Neural progenitor cell (in vitro differentiated cells): ENCODE results near the gene FREM2. TPM values are rescaled to one million over a fixed set of nuclear protein-coding genes. Genes with fewer than 3 reads are reported as not detected.

Experiments used
- DNase-seq: peaks from one replicate; pipeline ENCODE4 v3.0.0-alpha.2; 2016; ENCODE audit warnings: low spot score
- H2AFZ ChIP-seq: fragments of 200-600 bp; sonication (generic); replicated peaks from 2 replicates; pipeline ENCODE4 v1.6.1; 2016; ENCODE audit warnings: antibody characterized with exemption
- H3F3A ChIP-seq: fragments of 200-600 bp; sonication (generic); 2 replicates; pipeline ENCODE4 v1.6.1; 2016; ENCODE audit warnings: antibody characterized with exemption, low read depth
- H3K27ac ChIP-seq: fragments of 200-600 bp; sonication (generic); 2 replicates; pipeline ENCODE4 v1.5.1; 2016; ENCODE audit warnings: mild to moderate bottlenecking
- H3K27me3 ChIP-seq: fragments of 200-600 bp; sonication (generic); 2 replicates; pipeline ENCODE4 v1.6.1; 2016; ENCODE audit warnings: mild to moderate bottlenecking, moderate library complexity
- H3K36me3 ChIP-seq: fragments of 200-600 bp; sonication (generic); 2 replicates; pipeline ENCODE4 v1.5.1; 2016
- H3K4me1 ChIP-seq: fragments of 200-600 bp; sonication (generic); 2 replicates; pipeline ENCODE4 v1.6.1; 2016; ENCODE audit warnings: mixed run types
- H3K4me2 ChIP-seq: fragments of 200-600 bp; sonication (generic); 2 replicates; pipeline ENCODE4 v1.6.1; 2016
- H3K4me3 ChIP-seq: fragments of 200-600 bp; sonication (generic); 2 replicates; pipeline ENCODE4 v1.5.1; 2016
- H3K79me2 ChIP-seq: fragments of 200-600 bp; sonication (generic); 2 replicates; pipeline ENCODE4 v1.6.1; 2016; ENCODE audit warnings: low read depth
- H3K9ac ChIP-seq: fragments of 200-600 bp; sonication (generic); 2 replicates; pipeline ENCODE4 v1.6.1; 2016
- H3K9me3 ChIP-seq: fragments of 200-600 bp; sonication (generic); 2 replicates; pipeline ENCODE4 v1.5.1; 2016; ENCODE audit warnings: low read depth
- H4K20me1 ChIP-seq: fragments of 200-600 bp; sonication (generic); 2 replicates; pipeline ENCODE4 v1.6.1; 2016; ENCODE audit warnings: low read depth
- H3K27ac Mint-ChIP-seq: 3 replicates; pipeline ENCODE4 v1.8.0; 2021; ENCODE audit warnings: mixed read lengths
- H3K27me3 Mint-ChIP-seq: 2 replicates; pipeline ENCODE4 v1.8.0; 2022; ENCODE audit warnings: low read depth, mild to moderate bottlenecking, inconsistent platforms, moderate library complexity, mixed read lengths; ENCODE audit not compliant: insufficient read depth
- H3K36me3 Mint-ChIP-seq: 3 replicates; pipeline ENCODE4 v1.8.0; 2021; ENCODE audit warnings: mixed read lengths
- H3K4me1 Mint-ChIP-seq: 3 replicates; pipeline ENCODE4 v1.8.0; 2021; ENCODE audit warnings: mixed read lengths
- H3K4me3 Mint-ChIP-seq: 3 replicates; pipeline ENCODE4 v1.8.0; 2021; ENCODE audit warnings: mild to moderate bottlenecking, moderate library complexity, mixed read lengths
- H3K9me3 Mint-ChIP-seq: 3 replicates; pipeline ENCODE4 v1.8.0; 2020; ENCODE audit warnings: mixed read lengths
- CTCF ChIP-seq: fragments of 200-600 bp; sonication (generic); IDR thresholded peaks from 2 replicates; pipeline ENCODE4 v1.5.1; 2017; ENCODE audit warnings: antibody characterized with exemption, mild to moderate bottlenecking
- EZH2 ChIP-seq: fragments of 200-600 bp; sonication (generic); IDR thresholded peaks from 2 replicates; pipeline ENCODE4 v1.6.1; 2017; ENCODE audit warnings: antibody characterized with exemption, mild to moderate bottlenecking, moderate library complexity
- EZH2phosphoT487 ChIP-seq: fragments of 200-600 bp; sonication (generic); IDR thresholded peaks from 2 replicates; pipeline ENCODE4 v1.6.1; 2017; ENCODE audit warnings: antibody characterized with exemption
- total RNA-seq: library from RNA; depleted of rRNA; stranded (reverse); fragments of >200 nt; gene quantifications from 2 replicates; pipeline ENCODE4 v1.2.3, GENCODE V29; 2015; ENCODE audit warnings: low replicate concordance

Gene FREM2
- total RNA-seq, 1 donor from 2014 or later = 21.3 TPM

GRCh38 chr13:38758277-38758676 lies 71.4 kb downstream of the FREM2 start:
- no peak overlapping the region for H3K9ac ChIP-seq
- peak; percentile 23 for DNase-seq
- peaks cover 7% of the 10 kb centered on the region for H3F3A ChIP-seq
- H3K9me3 ChIP-seq = no peaks in the 10 kb centered on the region
- TF ChIP-seq EZH2phosphoT487 (no peak), EZH2 (no peak), CTCF (no peak)
- H4K20me1 ChIP-seq = no peaks in the 10 kb centered on the region
- no peaks in the 10 kb centered on the region for H3K79me2 ChIP-seq
- H3K27ac Mint-ChIP-seq = no peak overlapping the region
- H3K4me1 ChIP-seq = peaks cover 40% of the 10 kb centered on the region
- peaks cover 2% of the 10 kb centered on the region for H3K36me3 Mint-ChIP-seq
- no peak overlapping the region for H2AFZ ChIP-seq
- peaks cover 7% of the 10 kb centered on the region for H3K27me3 Mint-ChIP-seq
- H3K27ac ChIP-seq = no peak overlapping the region
- H3K4me1 Mint-ChIP-seq = peaks cover 16% of the 10 kb centered on the region
- no peak overlapping the region for H3K4me3 ChIP-seq
- no peaks in the 10 kb centered on the region for H3K36me3 ChIP-seq
- H3K4me3 Mint-ChIP-seq = no peak overlapping the region
- no peaks in the 10 kb centered on the region for H3K27me3 ChIP-seq
- H3K9me3 Mint-ChIP-seq = no peaks in the 10 kb centered on the region
- H3K4me2 ChIP-seq = peak overlapping the region; percentile 54

- H3K9ac ChIP-seq = no peak overlapping the region
- H3K4me3 ChIP-seq = no peak overlapping the region
- H3K27me3 ChIP-seq = no peaks in the 10 kb centered on the region
- no peaks in the 10 kb centered on the region for H3K9me3 ChIP-seq
- TF ChIP-seq CTCF = no peak
- no peak for TF ChIP-seq EZH2phosphoT487
- no peak for TF ChIP-seq EZH2
- H3K4me1 ChIP-seq = peaks cover 32% of the 10 kb centered on the region
- Mint-ChIP-seq H3K36me3 (peaks cover 2% of the 10 kb centered on the region), H3K4me1 (peaks cover 20% of the 10 kb centered on the region), H3K27ac (no peak overlapping the region), H3K4me3 (no peak overlapping the region), H3K9me3 (no peaks in the 10 kb centered on the region), H3K27me3 (peaks cover 5% of the 10 kb centered on the region)
- H2AFZ ChIP-seq = no peak overlapping the region
- no peaks in the 10 kb centered on the region for H4K20me1 ChIP-seq
- no peak overlapping the region for H3K4me2 ChIP-seq
- no peaks in the 10 kb centered on the region for H3K36me3 ChIP-seq
- H3K79me2 ChIP-seq = no peaks in the 10 kb centered on the region
- no peak for DNase-seq
- H3F3A ChIP-seq = peaks cover 7% of the 10 kb centered on the region
- no peak overlapping the region for H3K27ac ChIP-seq
Observed at GRCh38 chr13:38759390-38759789, 72.5 kb downstream of the FREM2 start.

GRCh38 chr13:38763446-38764381 lies 76.8 kb downstream of the FREM2 start:
- no peaks in the 10 kb centered on the region for H3K9me3 ChIP-seq
- no peak for TF ChIP-seq EZH2phosphoT487
- peak; percentile 80 for TF ChIP-seq CTCF
- TF ChIP-seq EZH2 = no peak
- H3F3A ChIP-seq = peaks cover under 1% of the 10 kb centered on the region
- Mint-ChIP-seq H3K27me3 (peaks cover 3% of the 10 kb centered on the region), H3K9me3 (no peaks in the 10 kb centered on the region), H3K36me3 (peaks cover 3% of the 10 kb centered on the region), H3K27ac (peak overlapping the region; percentile 92), H3K4me1 (peaks cover 10% of the 10 kb centered on the region), H3K4me3 (no peak overlapping the region)
- DNase-seq = peak; percentile 81
- no peaks in the 10 kb centered on the region for H3K79me2 ChIP-seq
- no peaks in the 10 kb centered on the region for H3K27me3 ChIP-seq
- peaks cover 23% of the 10 kb centered on the region for H3K4me1 ChIP-seq
- H3K9ac ChIP-seq = no peak overlapping the region
- no peak overlapping the region for H3K27ac ChIP-seq
- peak overlapping the region; percentile 50 for H3K4me2 ChIP-seq
- no peaks in the 10 kb centered on the region for H4K20me1 ChIP-seq
- H3K4me3 ChIP-seq = peak overlapping the region; percentile 0
- H2AFZ ChIP-seq = peak overlapping the region; percentile 40
- no peaks in the 10 kb centered on the region for H3K36me3 ChIP-seq
